ENCODE measurements around the gene ATP8A2.
"Not testable (repeated sequence)": the region's sequence is repeated elsewhere in the genome, so short reads cannot be mapped to it uniquely, and the experiment has no call there.

ATP8A2 gene

DNA sequence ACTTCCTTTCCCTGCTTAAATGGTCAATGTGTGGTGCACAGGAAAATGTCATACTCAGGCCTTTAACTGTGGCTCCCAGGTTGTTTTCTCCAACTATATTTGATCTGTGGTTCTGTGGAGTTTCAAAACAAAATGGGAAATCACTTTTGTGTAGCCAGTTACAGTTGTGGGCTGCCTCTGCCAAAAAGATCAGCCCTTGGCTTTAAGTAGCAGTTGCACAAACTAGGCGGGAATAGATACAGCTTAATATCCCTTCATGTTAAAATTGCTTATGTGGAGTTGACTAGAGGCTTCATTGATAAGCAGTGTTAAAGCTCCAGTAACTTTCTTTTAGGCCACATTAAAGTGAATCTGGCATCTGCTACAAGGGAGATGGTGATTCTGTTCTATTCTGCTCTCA is 395.2 kb downstream of the ATP8A2 start:
- no peak for DNase-seq (ENCODE audit: low read depth in 2 of 2)

DNA sequence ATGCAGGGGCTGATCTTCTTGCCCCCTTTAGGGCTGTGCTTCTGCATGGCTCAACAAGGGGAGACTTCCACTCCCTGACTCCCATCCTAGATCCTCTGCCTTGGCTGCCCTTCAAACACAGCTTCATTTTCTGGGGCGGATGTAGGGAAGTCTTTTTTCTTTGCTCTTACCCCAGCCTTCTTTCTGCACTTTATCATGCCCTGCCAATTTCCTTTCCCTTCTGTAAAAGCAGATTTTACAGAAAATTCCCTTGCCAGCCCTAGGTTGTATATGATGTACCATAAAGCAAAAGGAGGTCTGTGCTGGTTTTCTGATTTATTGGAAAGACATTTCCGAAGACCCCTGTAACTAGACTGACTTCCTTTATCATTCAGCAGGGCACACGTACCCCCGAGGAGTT is 396.6 kb downstream of the ATP8A2 start:
- DNase-seq (ENCODE audit: low read depth in 2 of 2), result no peak

DNA sequence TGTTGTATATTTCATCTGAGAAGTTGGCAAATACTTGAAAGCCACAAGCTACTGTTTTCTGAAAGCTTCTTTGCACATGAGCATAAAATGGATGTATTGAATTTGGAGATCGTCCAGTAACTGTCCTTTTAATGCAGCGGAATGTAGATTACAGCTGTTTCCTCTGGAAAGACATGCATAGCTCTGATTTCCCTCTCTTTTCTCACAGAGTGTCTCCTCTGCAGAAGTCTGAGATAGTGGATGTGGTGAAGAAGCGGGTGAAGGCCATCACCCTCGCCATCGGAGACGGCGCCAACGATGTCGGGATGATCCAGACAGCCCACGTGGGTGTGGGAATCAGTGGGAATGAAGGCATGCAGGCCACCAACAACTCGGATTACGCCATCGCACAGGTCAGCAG is 397.1 kb downstream of the ATP8A2 start:
- DNase-seq (ENCODE audit: low read depth in 2 of 2), result peak in 1 of 2 experiments; percentile 10

DNA sequence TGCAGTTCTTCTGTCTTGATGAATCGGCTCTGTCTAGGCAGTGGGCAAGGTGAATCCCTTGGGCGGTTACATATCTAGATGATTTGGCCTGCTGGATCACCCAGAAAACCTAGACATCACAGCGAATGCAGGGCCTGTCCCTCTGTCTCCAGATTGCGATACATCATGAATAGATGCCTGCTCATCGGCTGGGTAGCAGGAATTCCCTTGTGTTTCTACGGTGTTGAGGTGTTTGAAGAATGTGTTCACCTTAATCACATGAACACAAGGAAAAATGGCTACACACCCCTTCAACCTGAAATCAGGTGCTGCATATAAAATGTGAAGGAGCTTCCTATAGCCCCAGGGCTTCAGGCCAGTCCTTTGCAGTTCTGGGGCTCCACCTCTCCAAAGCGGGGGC is 398.8 kb downstream of the ATP8A2 start:
- DNase-seq (ENCODE audit: low read depth in 2 of 2), result no peak

DNA sequence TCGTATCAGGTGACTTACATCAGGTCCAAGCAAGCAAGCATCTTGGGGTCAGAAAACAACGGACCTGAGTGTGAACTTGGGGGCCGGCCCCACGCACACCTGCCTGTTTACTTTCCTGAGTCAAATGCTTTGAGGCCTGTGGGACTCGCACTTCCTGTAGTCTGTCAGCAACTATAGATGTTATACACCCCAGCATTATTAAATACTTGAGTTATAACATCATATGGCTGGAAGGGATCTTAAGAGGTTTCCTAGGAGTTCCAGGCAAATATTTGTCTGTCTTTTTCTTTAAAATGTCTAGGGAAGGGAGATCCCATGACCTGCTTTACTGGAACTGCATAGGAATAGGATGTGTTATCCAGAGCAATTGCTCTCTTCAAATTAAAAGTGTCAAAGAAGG is 399.4 kb downstream of the ATP8A2 start:
- no peak for DNase-seq (ENCODE audit: low read depth in 2 of 2)

DNA sequence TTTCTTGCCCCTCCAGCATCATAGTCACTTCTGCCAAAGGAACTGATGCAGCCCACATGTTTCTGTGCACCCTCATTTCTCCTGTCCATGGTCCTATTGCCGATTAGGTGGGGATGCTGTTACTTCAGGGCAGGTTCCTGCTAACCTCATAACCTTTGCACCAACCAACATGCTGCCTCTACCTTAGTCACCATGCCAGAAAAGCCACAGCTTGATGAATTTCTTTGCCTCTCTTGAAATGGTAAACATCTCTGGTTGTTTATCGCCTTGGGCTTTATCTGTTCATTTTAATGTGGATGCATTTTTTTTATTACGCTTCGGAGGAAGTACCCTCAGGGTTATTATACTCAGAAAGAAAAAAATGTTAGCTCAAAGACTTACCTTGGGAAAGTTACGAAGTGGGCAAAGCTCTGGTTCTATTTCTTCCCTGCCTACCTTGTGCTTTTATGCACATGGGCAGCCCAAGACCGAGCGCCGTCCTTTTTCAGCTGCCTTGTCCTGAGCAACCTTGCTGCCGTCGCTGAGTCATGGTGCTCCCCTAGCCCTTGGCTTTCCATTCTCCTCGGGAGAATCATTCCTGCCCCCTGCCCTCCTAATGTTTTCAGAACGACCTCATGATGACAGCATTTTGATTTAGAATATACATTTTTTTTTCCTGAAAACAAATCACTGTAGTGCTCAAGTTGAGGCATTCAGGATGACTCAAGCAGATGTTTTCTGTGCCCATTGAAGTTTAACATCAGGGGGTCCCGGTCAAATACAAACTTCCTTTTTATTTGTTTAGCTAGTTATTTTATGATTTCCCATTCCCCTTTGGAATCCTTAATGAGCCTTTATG is 400.1 kb downstream of the ATP8A2 start:
- no peak for DNase-seq (ENCODE audit: low read depth in 2 of 2)

DNA sequence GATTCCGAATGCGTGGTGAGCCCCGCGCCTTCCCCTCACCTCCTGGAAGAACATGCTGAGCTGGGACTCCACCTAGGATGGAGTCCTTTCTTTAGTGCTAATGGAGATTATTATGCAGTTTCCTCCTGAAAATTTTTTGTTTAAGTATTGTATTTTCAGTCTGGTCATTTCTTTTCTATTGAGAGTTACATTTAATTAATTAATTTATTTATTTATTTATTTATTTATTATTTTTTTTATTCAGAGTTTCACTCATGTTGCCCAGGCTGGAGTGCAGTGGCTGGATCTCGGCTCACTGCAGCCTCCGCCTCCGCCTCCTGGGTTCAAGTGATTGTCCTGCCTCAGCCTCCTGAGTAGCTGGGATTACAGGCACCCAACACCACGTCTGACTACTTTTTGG is 400.8 kb downstream of the ATP8A2 start:
- not testable (repeated sequence) for DNase-seq (ENCODE audit: low read depth in 2 of 2)

DNA sequence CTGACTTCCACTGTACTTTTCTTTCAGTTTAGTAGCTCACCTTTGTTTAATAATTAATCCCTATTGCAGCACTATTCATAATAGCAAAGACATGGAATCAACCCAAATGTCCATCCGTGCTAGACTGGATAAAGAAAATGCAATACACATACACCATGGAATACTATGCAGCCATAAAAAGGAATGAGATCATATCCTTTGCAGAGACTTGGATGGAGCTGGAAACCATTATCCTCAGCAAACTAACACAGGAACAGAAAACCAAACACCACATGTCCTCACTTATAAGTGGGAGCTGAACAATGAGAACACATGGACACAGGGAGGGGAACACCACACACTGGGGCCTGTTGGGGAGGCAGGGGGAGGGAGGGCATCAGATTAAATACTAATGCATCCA is 402.3 kb downstream of the ATP8A2 start:
- DNase-seq (ENCODE audit: low read depth in 2 of 2), result not testable (repeated sequence)

DNA sequence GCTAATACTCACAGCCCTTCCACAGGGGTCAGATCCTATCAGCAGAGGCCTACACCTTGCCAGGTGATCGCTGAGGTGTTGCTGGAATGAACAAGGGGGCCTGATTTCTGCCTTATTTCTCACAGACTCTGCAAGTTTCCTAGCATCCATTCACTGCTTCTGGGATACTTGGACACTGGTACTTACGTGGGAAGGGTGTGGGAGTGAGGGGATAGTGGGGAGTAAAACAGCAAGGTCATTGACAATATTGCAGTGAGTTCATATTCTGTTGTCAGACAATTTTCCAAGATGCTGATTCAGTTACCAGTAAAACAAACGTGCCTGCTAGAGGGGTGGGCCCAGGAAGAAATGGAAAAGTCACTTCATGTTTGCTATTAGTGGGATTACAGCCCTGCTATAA is 403.5 kb downstream of the ATP8A2 start:
- DNase-seq (ENCODE audit: low read depth in 2 of 2), result no peak

DNA sequence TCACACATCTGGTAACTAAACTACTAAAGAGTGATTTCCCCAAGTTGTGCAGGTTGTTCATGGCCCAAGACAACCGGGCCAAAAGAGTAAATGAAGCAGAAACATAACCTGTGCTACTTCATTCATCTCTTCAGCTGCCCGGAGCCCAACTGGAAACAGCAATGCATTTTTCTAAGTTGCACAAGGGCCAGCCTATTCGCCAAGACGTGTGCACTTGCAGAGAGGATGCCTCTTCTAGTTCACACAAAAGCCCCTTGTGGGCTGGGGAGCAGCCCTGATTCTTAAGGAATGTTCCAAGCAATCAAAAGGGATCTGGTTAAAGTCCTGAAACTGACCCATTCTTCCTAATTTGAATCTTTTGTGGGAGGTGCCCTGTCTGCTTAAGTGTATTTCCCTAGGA is 404.2 kb downstream of the ATP8A2 start:
- DNase-seq (ENCODE audit: low read depth in 2 of 2), result no peak

DNA sequence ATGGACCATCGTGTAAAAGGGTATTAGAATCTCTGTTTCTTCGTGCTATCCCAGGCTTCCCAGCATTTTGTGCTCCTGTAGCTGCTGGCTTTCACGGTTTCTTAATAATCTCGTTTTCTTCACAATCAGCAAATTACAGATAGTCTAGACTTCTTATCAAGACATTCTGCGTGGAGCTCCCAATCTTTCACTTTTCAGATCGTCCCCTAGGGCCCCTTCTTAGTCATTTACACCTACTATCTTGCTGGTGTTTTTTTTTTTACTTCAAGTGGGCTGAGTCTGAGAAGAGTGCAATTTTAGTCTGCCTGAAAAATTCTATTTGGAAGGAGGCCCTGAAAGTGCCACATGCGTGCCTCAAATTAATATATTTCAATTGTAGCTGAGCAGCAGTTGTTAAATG is 404.9 kb downstream of the ATP8A2 start:
- no peak for DNase-seq (ENCODE audit: low read depth in 2 of 2)

DNA sequence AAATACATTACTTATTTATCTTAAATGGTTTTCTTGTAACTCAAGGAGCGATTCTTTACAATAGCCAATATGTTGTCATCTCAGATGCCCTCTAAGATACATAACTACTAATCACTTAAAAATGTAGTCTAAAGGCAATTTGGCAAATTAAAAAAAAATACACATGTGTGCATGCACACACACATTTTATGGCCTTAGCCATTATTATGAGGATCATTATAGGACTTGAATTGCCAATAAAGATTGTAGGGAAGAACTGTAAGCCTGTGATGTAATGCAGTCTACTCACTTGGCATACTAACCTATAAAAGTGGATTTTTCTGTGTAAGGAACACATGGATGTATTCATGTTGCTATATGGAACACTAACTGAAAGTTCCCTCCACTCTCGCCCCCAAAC is 405.7 kb downstream of the ATP8A2 start:
- no peak for DNase-seq (ENCODE audit: low read depth in 2 of 2)

DNA sequence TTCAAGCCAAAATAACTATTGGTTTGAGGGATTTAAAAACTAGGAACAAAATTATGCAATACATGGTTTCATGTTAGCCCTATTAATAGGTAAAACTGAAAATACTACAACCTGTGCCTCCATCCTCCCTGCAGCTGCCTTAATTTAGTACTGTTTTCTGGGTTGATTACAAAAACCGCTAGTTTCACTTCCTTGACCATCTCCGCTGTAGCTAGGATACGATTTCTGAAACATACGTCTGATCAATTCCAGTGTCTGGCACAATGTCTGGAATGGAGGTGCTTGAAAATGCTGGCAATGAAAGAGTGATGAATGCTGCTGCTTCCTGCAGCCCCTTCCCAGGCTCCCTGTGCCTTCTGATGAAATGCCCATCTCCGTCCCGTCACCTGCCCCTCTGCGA is 406.6 kb downstream of the ATP8A2 start:
- no peak for DNase-seq (ENCODE audit: low read depth in 2 of 2)

DNA sequence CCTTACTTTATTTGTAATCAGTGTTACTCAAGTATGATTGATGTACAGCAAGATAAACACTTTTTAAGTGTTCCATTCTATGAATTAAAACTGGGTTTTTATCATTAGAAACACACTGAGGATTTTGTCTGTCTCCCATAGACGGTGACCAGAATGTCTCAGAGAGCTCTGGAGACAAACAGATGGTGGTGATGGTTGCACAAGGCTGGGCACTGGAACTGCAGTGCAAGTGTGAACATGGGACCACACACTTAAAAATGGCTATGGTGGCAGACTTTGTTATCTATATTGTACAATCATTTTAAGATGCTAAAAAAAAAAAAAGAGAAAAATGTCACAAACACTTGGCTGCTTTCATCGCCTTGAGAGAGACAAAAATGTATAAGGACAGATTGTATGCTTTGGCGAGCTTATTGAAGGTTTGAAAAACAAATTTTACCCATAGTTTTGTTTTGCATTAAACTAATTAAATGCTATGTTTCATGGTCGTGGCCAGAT is 407.1 kb downstream of the ATP8A2 start:
- DNase-seq (ENCODE audit: low read depth in 2 of 2), result no peak

DNA sequence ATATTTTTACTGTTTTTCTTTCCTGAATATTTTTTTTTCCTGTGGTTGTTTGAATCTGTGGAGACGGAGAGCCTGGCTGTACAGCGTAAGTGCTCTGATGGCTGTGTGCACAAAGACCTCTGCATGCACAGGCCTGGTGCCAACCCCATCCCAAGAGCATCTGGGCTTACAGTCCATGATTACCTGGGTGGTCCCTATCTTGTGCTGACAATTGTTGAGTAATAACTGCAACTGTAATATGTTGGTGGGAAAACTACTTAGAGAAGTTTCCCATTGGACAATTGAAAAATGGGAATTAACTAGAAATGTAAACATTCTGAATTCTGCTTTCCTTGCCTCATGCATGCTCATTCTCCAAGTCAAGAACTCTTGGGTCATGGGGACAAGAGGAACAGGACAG is 411.3 kb downstream of the ATP8A2 start:
- DNase-seq (ENCODE audit: low read depth in 2 of 2), result no peak

DNA sequence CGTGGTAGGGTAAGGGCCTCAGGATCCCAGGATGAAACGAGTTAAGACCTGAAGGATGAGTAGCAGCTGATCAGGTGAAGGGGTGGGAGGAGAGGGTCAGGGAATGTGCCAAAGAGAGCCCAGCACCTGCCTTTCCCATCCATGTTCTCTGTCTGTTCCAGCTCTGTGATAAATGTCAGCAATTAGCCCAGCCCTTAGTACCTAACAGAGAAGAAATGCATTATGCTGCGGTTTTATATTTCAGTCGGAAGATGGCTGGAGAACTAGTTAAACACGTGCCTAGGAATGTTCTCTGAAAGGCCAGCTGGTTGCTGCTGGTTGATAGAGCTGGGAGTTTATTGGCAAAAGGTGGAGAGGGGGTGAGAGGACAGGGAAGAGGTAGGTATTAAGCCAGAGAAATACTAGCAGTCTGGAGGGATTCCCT is 411.8 kb downstream of the ATP8A2 start:
- DNase-seq (ENCODE audit: low read depth in 2 of 2), result no peak

DNA sequence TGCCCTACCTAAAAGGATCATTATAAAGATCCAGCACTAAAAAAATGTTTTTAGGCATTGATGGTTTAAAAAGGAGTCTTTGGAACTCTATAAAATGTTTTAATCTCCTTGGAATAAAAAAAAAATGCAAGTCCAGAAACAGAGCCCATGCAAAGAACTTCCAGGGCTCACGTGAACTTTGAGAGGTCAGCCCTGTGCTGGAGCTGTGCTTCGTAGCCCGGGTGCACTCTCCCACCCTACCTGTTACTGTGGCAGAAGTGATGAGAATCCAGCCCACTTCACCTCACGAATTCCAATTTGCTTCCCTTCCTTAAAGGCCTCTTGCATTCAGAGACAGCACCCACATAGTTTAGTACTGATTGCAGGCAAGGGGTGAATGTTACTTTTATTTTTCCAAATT is 412.3 kb downstream of the ATP8A2 start:
- DNase-seq (ENCODE audit: low read depth in 2 of 2), result no peak

DNA sequence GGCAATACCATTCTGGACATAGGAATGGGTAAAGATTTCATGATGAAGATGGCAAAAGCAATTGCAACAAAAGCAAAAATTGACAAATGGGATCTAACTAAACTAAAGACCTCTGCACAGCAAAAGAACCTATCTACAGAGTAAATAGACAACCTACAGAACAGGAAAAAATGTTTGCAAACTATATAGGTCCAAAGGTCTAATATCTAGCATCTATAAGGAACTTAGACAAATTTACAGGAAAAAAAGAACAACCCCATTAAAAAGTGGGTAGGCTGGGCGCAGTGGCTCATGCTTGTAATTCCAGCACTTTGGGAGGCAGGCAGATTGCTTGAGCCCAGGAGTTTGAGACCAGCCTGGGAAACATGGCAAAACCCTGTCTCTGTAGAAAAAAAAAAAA is 418.4 kb downstream of the ATP8A2 start:
- DNase-seq (ENCODE audit: low read depth in 2 of 2), result not testable (repeated sequence)

DNA sequence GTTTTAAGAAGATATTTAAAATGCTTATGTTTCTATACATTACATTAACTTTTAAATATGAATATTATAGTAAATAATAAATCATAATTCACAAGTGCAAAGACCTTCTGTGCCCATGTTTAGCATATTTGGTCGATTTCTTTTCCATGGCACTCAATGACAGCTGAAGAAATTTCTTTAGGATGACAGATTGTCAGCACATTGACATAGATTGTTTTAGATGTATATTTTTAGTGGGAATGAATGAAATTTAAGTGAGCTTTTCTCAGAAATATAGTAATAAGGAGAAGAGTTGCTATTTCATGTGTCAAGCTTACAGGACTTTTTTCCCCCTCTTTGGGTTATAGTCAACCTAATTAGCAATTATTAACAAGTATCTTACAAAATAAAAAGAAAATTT is 423.5 kb downstream of the ATP8A2 start:
- DNase-seq (ENCODE audit: low read depth in 2 of 2), result no peak

DNA sequence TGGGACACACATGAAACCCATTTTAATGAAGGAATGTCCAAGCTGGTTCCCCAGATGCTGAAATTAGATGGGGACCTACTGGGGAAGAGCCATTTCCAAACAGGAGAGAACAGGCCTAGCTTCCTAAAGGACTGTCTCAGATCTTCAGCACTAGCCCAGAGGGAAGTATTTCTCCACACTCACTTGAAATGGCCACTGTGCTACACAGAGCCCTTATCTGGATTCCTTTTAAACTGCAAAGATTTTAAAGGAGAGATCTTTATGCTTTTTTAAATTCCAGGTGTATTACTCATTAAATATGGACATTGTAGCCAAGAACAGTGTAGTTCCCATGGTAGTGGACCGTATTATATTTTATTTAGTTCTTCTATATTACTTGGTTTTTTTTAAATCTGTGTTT is 424.7 kb downstream of the ATP8A2 start:
- DNase-seq (ENCODE audit: low read depth in 2 of 2), result no peak

DNA sequence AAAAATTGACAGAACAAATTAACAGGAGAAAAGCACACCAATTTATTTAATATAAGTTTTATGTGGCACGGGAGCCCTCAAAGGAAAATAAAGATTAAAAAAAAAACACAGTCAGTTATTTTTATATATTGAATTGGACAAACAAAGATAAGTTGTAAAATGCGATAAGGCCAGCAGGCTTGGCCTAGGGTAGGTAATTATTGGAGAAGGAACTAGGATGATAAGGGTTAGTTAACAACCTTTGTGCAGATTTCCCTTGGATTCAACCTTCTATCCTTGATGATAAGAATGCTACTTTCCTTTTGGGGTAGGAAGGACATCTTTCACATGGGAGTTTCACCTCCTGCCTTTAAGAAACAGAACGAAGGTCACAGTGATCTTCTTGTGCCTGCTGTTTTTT is 427.2 kb downstream of the ATP8A2 start:
- DNase-seq (ENCODE audit: low read depth in 2 of 2), result no peak

DNA sequence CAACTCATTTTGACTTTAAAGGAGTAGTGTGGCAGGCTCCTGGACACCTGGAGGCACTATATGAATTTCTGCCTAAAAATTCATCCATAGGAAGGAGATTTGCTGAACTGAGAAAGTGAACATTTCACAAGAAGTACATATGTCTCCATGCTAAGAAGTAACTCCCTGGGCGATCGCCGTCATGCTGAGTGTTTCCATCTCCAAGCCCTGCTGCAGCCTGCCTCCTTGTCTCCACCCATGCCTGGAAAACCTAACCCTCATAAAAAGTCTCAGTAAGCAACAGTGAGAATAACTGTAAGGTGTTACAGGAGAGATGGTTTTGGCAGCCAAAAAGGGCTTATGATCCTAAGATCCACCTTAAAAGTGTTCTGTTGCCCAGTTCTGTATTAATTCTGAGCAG is 428.7 kb downstream of the ATP8A2 start:
- no peak for DNase-seq (ENCODE audit: low read depth in 2 of 2)

DNA sequence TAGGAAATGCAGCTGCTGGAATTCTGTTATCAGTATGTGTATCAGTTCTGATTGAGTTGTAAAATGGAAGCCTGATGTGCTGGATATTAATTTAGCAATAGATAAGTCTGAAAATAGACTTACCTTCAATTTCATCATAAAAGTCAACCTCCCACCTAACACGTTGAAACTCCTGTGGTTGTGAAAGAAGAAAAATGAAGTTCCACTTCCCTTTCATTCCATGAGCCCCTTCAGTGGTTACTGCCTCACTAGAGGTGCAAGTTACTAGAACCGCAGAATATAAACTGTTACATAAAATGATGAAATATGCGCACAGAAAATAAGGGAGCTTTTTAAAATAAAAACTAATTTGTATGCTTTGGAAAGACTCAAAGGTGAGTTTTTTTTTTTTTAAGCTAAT is 430.8 kb downstream of the ATP8A2 start:
- DNase-seq (ENCODE audit: low read depth in 2 of 2), result no peak

DNA sequence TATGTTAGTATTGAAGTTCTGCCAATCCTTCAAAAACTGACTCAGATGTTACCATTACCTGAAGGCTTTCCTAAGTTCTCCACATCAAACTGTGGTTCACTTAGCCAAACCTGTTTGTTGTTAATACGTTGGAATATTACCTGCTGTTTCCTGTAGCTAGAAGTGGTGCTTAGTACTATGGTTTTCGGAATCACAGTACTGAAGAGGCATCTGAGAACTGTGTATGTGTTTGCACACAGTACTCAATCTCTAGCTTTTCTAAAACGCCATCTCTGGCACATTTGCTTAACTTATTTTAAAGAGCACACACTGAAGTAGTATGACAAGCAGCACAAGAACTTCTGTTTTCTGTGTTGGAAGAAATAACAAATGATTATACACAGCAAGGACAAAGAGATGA is 431.9 kb downstream of the ATP8A2 start:
- DNase-seq (ENCODE audit: low read depth in 2 of 2), result no peak
